Activated CD8-positive, alpha-beta T cell treated with anti-CD3 and anti-CD28 coated beads for 36 hours (primary cell): ENCODE results near the gene CCDC198. TPM values are rescaled to one million over a fixed set of nuclear protein-coding genes. Genes with fewer than 3 reads are reported as not detected.

ENCODE experiments used
- ATAC-seq: fragments of 200-7000 bp; cut with Tn5 transposase; one replicate; pipeline ENCODE4 v1.10.0; 2021; ENCODE audit warnings: mild to moderate bottlenecking, moderate library complexity
- CTCF ChIA-PET: fragments of 350-600 bp; sonication (Branson Sonifier 250); formaldehyde crosslinking; loops from one replicate; lab custom pipeline; 2021; ENCODE audit warnings: antibody characterized with exemption; lab: Charles Lee
- POLR2A ChIA-PET: fragments of 350-600 bp; sonication (Branson Sonifier 250); formaldehyde crosslinking; loops from one replicate; lab custom pipeline; 2021; ENCODE audit warnings: antibody characterized with exemption; lab: Charles Lee
- DNase-seq: peaks from one replicate; pipeline ENCODE4 v3.0.0-alpha.2; 2020
- H3K27ac Mint-ChIP-seq: one replicate; pipeline ENCODE4 v1.8.0; 2021; ENCODE audit warnings: mild to moderate bottlenecking, mixed read lengths
- H3K27me3 Mint-ChIP-seq: one replicate; pipeline ENCODE4 v1.8.0; 2021; ENCODE audit warnings: mixed read lengths
- H3K36me3 Mint-ChIP-seq: one replicate; pipeline ENCODE4 v1.8.0; 2021; ENCODE audit warnings: low read depth, mixed read lengths
- H3K4me1 Mint-ChIP-seq: one replicate; pipeline ENCODE4 v1.8.0; 2021; ENCODE audit warnings: low read depth, mixed read lengths
- H3K4me3 Mint-ChIP-seq: one replicate; pipeline ENCODE4 v1.8.0; 2021; ENCODE audit warnings: mild to moderate bottlenecking, moderate library complexity, mixed read lengths
- H3K9me3 Mint-ChIP-seq: one replicate; pipeline ENCODE4 v1.8.0; 2021; ENCODE audit warnings: mixed read lengths
- CTCF ChIP-seq: fragments of 200-600 bp; IDR thresholded peaks from one replicate; pipeline ENCODE4 v1.8.0; 2022; ENCODE audit warnings: antibody characterized with exemption, mild to moderate bottlenecking
- intact Hi-C: fragments of 100-400 bp; cut with micrococcal nuclease; formaldehyde crosslinking; loops from one replicate; pipeline ENCODE4 v1.10.0; 2022
- total RNA-seq, 2 experiments: library from RNA; stranded (reverse); gene quantifications; one replicate each; pipeline ENCODE4 v1.2.3, GENCODE V29; 2021

The CCDC198 gene
- total RNA-seq, 2 experiments from 2014 or later, result not detected

- no peaks in the 10 kb centered on the region for H3K9me3 Mint-ChIP-seq
Measured at GRCh38 chr14:57498035-57498434, 4.4 kb upstream of the CCDC198 start.

GRCh38 chr14:57495416-57495815 is 1.8 kb upstream of the CCDC198 start:
- ChIA-PET POLR2A (interaction anchor here (0.6 kb wide), 1 partner anchor 639 kb away, joined by 3 read pairs; no protein-coding TSS in a partner anchor), CTCF (interaction anchor here (1.2 kb wide), 1 partner anchor 13 kb away, joined by 3 read pairs; no protein-coding TSS in a partner anchor)
- Mint-ChIP-seq H3K36me3 (no peaks in the 10 kb centered on the region), H3K9me3 (no peaks in the 10 kb centered on the region), H3K27ac (no peak overlapping the region), H3K4me3 (no peak overlapping the region), H3K27me3 (no peaks in the 10 kb centered on the region), H3K4me1 (peaks cover 13% of the 10 kb centered on the region)
- ATAC-seq (no peak), DNase-seq (no peak)
- intact Hi-C loops, result no loop called here
- TF ChIP-seq CTCF, result no peak

More at GRCh38 chr14:57498035-57498434, 4.4 kb upstream of the CCDC198 start:
- no peak for ATAC-seq
- Mint-ChIP-seq H3K27me3 (no peaks in the 10 kb centered on the region), H3K36me3 (no peaks in the 10 kb centered on the region), H3K4me1 (peaks cover 9% of the 10 kb centered on the region), H3K27ac (no peak overlapping the region), H3K4me3 (no peak overlapping the region)
- CTCF ChIA-PET, result no interaction called here
- no peak for DNase-seq
- intact Hi-C loops, result no loop called here
- POLR2A ChIA-PET, result no interaction called here
- TF ChIP-seq CTCF, result no peak

- no peak overlapping the region for H3K27ac Mint-ChIP-seq
- no peaks in the 10 kb centered on the region for H3K36me3 Mint-ChIP-seq
- ChIA-PET CTCF (interaction anchor here (1.6 kb wide), 1 partner anchor 579 kb away, joined by 3 read pairs; no protein-coding TSS in a partner anchor), POLR2A (no interaction called here)
- H3K9me3 Mint-ChIP-seq, result no peaks in the 10 kb centered on the region
- intact Hi-C loops, result no loop called here
- ATAC-seq (no peak), DNase-seq (no peak)
- H3K4me3 Mint-ChIP-seq, result no peak overlapping the region
- H3K4me1 Mint-ChIP-seq, result peaks cover 13% of the 10 kb centered on the region
- TF ChIP-seq CTCF, result no peak
- H3K27me3 Mint-ChIP-seq, result peaks cover 3% of the 10 kb centered on the region
Measured at GRCh38 chr14:57492859-57493258, 798 bp downstream of the CCDC198 start.

GRCh38 chr14:57491640-57492039 is 2.0 kb downstream of the CCDC198 start:
- Mint-ChIP-seq H3K4me3 (no peak overlapping the region), H3K27me3 (peaks cover 3% of the 10 kb centered on the region), H3K36me3 (no peaks in the 10 kb centered on the region), H3K9me3 (no peaks in the 10 kb centered on the region), H3K4me1 (peaks cover 13% of the 10 kb centered on the region), H3K27ac (no peak overlapping the region)
- DNase-seq, result no peak
- TF ChIP-seq CTCF, result no peak
- CTCF ChIA-PET, result interaction anchor here (1.6 kb wide), 1 partner anchor 581 kb away, joined by 3 read pairs; no protein-coding TSS in a partner anchor
- POLR2A ChIA-PET, result no interaction called here
- intact Hi-C loops, result no loop called here
- no peak for ATAC-seq

- ChIA-PET CTCF (interaction anchor here (0.6 to 0.8 kb wide), 3 partner anchors 18 to 584 kb away, joined by 3 to 4 read pairs (median 3); no protein-coding TSS in a partner anchor), POLR2A (no interaction called here)
- H3K9me3 Mint-ChIP-seq, result no peaks in the 10 kb centered on the region
- peaks cover 1% of the 10 kb centered on the region for H3K4me1 Mint-ChIP-seq
- no peak overlapping the region for H3K27ac Mint-ChIP-seq
- intact Hi-C loops, result no loop called here
- ATAC-seq (no peak), DNase-seq (no peak)
- H3K27me3 Mint-ChIP-seq, result peaks cover 3% of the 10 kb centered on the region
- TF ChIP-seq CTCF, result no peak
- H3K4me3 Mint-ChIP-seq, result no peak overlapping the region
- no peaks in the 10 kb centered on the region for H3K36me3 Mint-ChIP-seq
Measured at GRCh38 chr14:57487771-57488170, 5.9 kb downstream of the CCDC198 start.
